MCF 10A (cell line): ENCODE data around the gene ADAMTS3. TPM values are rescaled to one million over a fixed set of nuclear protein-coding genes. Genes with fewer than 3 reads are reported as not detected.

ENCODE experiments used
- BruUV-seq: library from RNA; stranded (reverse); fragments of 400-500 nt; replicated peaks from 2 replicates; lab custom pipeline; 2021; lab: Mats Ljungman, UMichigan
- CTCF ChIA-PET: fragments of 300-600 bp; sonication (Branson Sonifier 250); formaldehyde crosslinking; extraction: SDS; loops from one replicate; lab custom pipeline; 2021; ENCODE audit warnings: antibody characterized with exemption, inconsistent platforms; lab: Yijun Ruan, JAX
- POLR2A ChIA-PET: fragments of 300-600, 350-650 bp; sonication (Branson Sonifier 250); formaldehyde crosslinking; extraction: SDS; loops from one replicate; lab custom pipeline; 2020; ENCODE audit warnings: antibody characterized with exemption, inconsistent platforms; lab: Yijun Ruan, JAX
- DNase-seq: peaks from one replicate; pipeline ENCODE4 v3.0.0-alpha.2; 2018; ENCODE audit not compliant: unreplicated experiment
- H3K27ac Mint-ChIP-seq: one replicate; pipeline ENCODE4 v1.8.0; 2022; ENCODE audit warnings: mild to moderate bottlenecking, low read depth, mixed read lengths; ENCODE audit not compliant: unreplicated experiment
- H3K27me3 Mint-ChIP-seq: one replicate; pipeline ENCODE4 v1.8.0; 2022; ENCODE audit warnings: mixed read lengths; ENCODE audit not compliant: insufficient read depth, unreplicated experiment
- H3K36me3 Mint-ChIP-seq: one replicate; pipeline ENCODE4 v1.8.0; 2022; ENCODE audit warnings: mild to moderate bottlenecking, moderate library complexity, mixed read lengths; ENCODE audit not compliant: insufficient read depth, unreplicated experiment
- H3K4me1 Mint-ChIP-seq: one replicate; pipeline ENCODE4 v1.8.0; 2022; ENCODE audit warnings: mixed read lengths; ENCODE audit not compliant: insufficient read depth, unreplicated experiment
- H3K4me3 Mint-ChIP-seq: one replicate; pipeline ENCODE4 v1.8.0; 2022; ENCODE audit warnings: mild to moderate bottlenecking, moderate library complexity, mixed read lengths; ENCODE audit not compliant: unreplicated experiment
- H3K9me3 Mint-ChIP-seq: one replicate; pipeline ENCODE4 v1.8.0; 2022; ENCODE audit warnings: mixed read lengths; ENCODE audit not compliant: unreplicated experiment
- intact Hi-C: fragments of 100-400 bp; cut with micrococcal nuclease; formaldehyde crosslinking; loops from 2 replicates; pipeline ENCODE4 v1.14.1; 2022
- total RNA-seq: library from RNA; stranded (reverse); gene quantifications from 2 replicates; pipeline ENCODE4 v1.2.3, GENCODE V29; 2022
- TF ChIP-seq, protein P1 (sequence below): fragments of 200-600 bp; IDR thresholded peaks from one replicate; pipeline ENCODE4 v1.8.0; 2022; ENCODE audit warnings: antibody characterized with exemption, mild to moderate bottlenecking; ENCODE audit not compliant: unreplicated experiment

ADAMTS3 gene
- total RNA-seq, 1 experiment from 2014 or later = 0.58 TPM

DNA sequence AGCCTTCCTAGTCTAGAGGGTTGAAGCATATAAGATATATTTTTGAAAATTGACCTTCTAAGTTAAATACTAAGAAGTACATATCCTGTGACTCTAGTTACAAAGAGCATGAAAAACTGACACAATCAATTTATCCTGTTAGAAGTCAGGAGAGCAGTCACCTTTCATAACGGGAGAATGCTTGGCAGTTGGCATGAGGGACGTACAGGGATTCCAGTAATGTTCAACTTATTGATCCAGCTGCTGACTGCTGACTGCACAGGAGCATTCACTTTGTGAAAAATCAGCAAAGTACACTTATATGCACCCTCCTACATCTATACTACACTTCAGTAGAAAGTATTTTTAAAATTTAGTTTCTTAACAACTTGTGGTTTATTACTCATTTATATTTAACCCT is 4.2 kb downstream of the ADAMTS3 start:
- BruUV-seq = no TSS peak
- H3K27me3 Mint-ChIP-seq = no peaks in the 10 kb centered on the region

DNA sequence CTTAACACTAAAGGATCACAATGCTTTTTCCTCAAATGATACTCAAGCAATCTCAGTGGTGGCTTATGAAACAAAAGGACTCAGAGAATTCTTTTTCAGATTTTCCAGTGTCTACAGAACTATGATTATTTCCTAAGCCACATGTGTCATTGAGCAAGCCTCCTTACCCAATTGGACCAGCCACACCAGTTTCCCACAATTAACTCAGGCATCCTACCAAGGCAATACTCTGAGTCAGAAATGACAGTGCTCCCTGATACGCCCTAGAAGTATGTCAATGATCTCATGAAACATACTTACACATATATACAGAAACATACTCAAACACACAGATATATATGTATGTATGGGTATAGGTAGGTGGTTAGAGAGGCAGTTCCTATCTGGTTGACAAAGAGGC is 4.8 kb downstream of the ADAMTS3 start:
- BruUV-seq = no TSS peak
- H3K9me3 Mint-ChIP-seq = no peaks in the 10 kb centered on the region
- no peak overlapping the region for H3K27ac Mint-ChIP-seq
- ChIA-PET CTCF (no interaction called here), POLR2A (no interaction called here)
- H3K27me3 Mint-ChIP-seq = no peaks in the 10 kb centered on the region
- intact Hi-C loops = loop anchor here (10.0 kb wide), 1 partner anchor 259 kb away; no protein-coding TSS in a partner anchor
- no peak overlapping the region for H3K4me3 Mint-ChIP-seq
- no peaks in the 10 kb centered on the region for H3K36me3 Mint-ChIP-seq
- TF ChIP-seq, protein P1, sequence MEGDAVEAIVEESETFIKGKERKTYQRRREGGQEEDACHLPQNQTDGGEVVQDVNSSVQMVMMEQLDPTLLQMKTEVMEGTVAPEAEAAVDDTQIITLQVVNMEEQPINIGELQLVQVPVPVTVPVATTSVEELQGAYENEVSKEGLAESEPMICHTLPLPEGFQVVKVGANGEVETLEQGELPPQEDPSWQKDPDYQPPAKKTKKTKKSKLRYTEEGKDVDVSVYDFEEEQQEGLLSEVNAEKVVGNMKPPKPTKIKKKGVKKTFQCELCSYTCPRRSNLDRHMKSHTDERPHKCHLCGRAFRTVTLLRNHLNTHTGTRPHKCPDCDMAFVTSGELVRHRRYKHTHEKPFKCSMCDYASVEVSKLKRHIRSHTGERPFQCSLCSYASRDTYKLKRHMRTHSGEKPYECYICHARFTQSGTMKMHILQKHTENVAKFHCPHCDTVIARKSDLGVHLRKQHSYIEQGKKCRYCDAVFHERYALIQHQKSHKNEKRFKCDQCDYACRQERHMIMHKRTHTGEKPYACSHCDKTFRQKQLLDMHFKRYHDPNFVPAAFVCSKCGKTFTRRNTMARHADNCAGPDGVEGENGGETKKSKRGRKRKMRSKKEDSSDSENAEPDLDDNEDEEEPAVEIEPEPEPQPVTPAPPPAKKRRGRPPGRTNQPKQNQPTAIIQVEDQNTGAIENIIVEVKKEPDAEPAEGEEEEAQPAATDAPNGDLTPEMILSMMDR = no peak
- peak; percentile 78 for DNase-seq
- H3K4me1 Mint-ChIP-seq = peaks cover 18% of the 10 kb centered on the region

More for the DNA sequence above, 4.2 kb downstream of the ADAMTS3 start:
- POLR2A ChIA-PET = no interaction called here
- intact Hi-C loops = loop anchor here (5.0 to 10.0 kb wide), 2 partner anchors 138 to 260 kb away; no protein-coding TSS in a partner anchor
- H3K4me3 Mint-ChIP-seq = no peak overlapping the region
- TF ChIP-seq, protein P1 = no peak
- CTCF ChIA-PET = no interaction called here
- no peaks in the 10 kb centered on the region for H3K36me3 Mint-ChIP-seq
- H3K4me1 Mint-ChIP-seq = peaks cover 18% of the 10 kb centered on the region
- no peak overlapping the region for H3K27ac Mint-ChIP-seq
- DNase-seq = no peak
- H3K9me3 Mint-ChIP-seq = no peaks in the 10 kb centered on the region

DNA sequence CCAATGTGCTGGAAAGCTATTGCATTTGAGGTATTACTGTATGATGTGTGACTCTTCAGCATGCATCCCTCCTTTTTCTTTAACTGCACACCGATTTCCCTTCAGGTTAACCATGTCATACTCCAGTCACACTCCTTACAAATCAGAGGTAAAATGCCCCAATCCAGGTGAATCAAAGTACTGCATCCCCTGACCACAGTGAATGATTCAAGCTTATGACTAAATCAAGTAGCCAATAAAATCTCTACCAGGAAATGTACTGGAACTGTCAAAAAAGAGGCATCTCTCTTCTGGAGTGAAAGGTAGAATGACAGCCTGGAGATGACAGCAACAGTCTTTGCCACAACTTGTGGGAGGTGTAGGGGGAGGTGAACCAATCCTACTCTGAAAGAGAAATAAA is 10.4 kb downstream of the ADAMTS3 start:
- BruUV-seq = no TSS peak
- H3K4me1 Mint-ChIP-seq = peaks cover under 1% of the 10 kb centered on the region
- TF ChIP-seq, protein P1 = no peak
- no peak for DNase-seq
- ChIA-PET POLR2A (no interaction called here), CTCF (no interaction called here)
- H3K4me3 Mint-ChIP-seq = no peak overlapping the region
- no peaks in the 10 kb centered on the region for H3K36me3 Mint-ChIP-seq
- no peak overlapping the region for H3K27ac Mint-ChIP-seq
- intact Hi-C loops = no loop called here
- H3K27me3 Mint-ChIP-seq = no peaks in the 10 kb centered on the region
- H3K9me3 Mint-ChIP-seq = no peaks in the 10 kb centered on the region

DNA sequence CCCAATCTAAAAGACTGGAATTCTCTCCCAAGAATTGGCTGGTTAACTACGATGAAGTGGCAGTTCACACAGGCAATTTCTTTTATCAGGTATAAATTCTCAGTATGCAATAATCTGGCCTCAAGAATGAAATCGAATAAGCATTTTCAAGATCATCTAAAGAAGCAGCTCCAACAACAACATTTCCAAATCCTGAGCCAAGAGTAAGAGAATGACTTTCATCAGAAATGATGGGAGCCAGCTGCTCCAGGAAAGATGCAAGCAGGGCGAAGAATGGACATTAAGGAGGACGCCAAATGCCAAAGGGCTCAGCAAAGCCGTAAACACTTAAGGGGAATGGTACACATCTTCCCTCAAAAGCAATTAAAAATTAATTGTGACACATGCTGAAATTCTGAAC is 12.0 kb downstream of the ADAMTS3 start:
- no peaks in the 10 kb centered on the region for H3K4me1 Mint-ChIP-seq
- TF ChIP-seq, protein P1 = no peak
- H3K9me3 Mint-ChIP-seq = no peaks in the 10 kb centered on the region
- DNase-seq = no peak
- no peaks in the 10 kb centered on the region for H3K36me3 Mint-ChIP-seq
- CTCF ChIA-PET = interaction anchor here (0.6 kb wide), 1 partner anchor 389 kb away, joined by 4 read pairs; no protein-coding TSS in a partner anchor
- H3K27me3 Mint-ChIP-seq = no peaks in the 10 kb centered on the region
- intact Hi-C loops = no loop called here
- no TSS peak for BruUV-seq
- H3K27ac Mint-ChIP-seq = no peak overlapping the region
- no peak overlapping the region for H3K4me3 Mint-ChIP-seq
- POLR2A ChIA-PET = no interaction called here
